Stromal cell of bone marrow (primary cell): ENCODE data around the gene NOL4L.
A peak's percentile ranks its signal among the peaks of the same experiment; 100 is the strongest.

Source experiments
- DNase-seq: peaks from one replicate; pipeline ENCODE4 v3.0.0-alpha.2; 2012; ENCODE audit warnings: low read depth

The NOL4L gene

GRCh38 chr20:32483351-32484224, 101.5 kb downstream of the NOL4L start:
- no peak for DNase-seq

GRCh38 chr20:32482442-32483261, 102.5 kb downstream of the NOL4L start:
- DNase-seq, result no peak

- DNase-seq, result no peak
Observed at GRCh38 chr20:32482143-32482441, 103.0 kb downstream of the NOL4L start.

DNA sequence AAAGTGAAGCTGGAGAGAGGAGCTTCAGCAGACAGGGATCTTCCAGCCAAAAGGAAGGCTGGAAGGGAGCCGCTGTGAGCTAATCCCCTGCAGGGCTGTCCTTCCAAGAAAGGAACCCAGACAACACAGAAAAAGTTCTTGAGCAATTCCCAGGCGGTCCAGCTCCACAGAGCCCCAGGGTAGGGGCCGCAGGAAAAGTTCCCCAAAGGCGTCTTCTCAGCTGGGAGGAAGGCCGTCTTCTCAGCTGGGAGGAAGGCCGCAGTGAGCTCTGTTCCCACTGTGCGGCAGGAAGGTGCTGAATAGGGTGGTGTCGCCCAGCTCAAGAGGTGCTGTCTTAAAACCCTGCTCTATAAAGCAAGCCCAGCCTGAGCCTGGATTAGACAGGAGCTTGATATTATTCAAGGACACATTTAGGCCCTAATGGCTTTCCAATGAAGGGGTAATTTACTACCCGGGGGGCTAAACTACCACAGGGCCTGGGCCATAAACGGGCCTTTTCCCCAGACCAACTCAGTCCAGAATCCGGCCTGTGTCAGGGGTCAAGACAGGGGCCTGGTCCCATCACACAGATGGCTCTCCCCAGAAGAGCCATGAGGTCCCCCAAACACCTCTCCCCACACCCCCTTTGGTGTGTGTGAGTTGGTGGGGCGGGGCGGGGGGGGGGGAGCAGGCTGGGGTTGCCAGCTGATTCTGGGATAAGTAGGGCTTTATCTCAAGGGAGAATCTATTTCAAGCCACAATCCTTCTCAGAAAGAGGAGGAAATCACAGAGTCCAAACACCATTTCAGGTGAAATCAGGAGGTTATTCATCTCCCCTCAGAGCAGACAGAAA, 103.6 kb downstream of the NOL4L start:
- no peak for DNase-seq

- no peak for DNase-seq
Observed at GRCh38 chr20:32480371-32481241, 104.5 kb downstream of the NOL4L start.

DNA sequence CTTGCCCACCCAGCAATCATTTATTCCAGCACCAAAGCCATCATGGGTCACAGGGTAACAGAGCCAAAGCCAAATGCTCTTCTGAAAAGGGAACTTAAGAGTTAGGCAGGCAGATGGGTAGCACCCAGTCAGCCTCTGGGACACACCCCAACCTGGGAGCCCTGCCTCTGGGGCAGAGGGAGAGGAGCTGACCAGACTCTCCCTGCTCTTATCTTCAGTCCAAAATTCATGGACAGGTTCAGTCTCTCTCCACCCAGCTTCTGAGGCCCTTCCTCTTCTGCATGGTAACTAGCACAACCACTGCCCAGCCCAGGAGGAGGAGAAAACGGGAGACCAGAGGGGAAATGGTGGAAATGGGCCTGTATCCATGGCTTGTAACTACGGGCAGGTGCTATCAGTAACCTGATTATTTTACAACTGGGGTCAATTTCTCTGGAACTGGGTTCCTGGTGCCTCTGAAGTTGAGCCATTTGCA, 105.4 kb downstream of the NOL4L start:
- DNase-seq, result no peak

GRCh38 chr20:32479012-32479411, 106.1 kb downstream of the NOL4L start:
- DNase-seq, result no peak

DNA sequence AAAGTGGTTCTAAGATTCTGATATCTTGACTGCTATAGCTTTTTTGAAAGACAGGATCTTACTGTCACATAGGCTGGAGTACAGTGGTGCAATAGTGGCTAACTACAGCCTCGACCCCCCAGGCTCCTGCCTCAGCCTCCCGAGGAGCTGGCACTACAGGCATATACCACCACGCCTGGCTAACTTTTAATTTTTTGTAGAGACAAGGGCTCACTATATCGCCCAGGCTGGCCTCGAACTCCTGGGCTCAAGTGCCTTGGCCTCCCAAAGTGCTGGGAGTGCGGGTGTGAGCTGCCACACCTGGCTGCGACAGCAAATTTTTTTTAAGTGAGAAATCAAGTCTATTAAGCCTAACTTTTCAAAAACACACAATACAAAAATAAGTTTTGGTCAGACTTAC, 106.6 kb downstream of the NOL4L start:
- DNase-seq, result no peak

DNA sequence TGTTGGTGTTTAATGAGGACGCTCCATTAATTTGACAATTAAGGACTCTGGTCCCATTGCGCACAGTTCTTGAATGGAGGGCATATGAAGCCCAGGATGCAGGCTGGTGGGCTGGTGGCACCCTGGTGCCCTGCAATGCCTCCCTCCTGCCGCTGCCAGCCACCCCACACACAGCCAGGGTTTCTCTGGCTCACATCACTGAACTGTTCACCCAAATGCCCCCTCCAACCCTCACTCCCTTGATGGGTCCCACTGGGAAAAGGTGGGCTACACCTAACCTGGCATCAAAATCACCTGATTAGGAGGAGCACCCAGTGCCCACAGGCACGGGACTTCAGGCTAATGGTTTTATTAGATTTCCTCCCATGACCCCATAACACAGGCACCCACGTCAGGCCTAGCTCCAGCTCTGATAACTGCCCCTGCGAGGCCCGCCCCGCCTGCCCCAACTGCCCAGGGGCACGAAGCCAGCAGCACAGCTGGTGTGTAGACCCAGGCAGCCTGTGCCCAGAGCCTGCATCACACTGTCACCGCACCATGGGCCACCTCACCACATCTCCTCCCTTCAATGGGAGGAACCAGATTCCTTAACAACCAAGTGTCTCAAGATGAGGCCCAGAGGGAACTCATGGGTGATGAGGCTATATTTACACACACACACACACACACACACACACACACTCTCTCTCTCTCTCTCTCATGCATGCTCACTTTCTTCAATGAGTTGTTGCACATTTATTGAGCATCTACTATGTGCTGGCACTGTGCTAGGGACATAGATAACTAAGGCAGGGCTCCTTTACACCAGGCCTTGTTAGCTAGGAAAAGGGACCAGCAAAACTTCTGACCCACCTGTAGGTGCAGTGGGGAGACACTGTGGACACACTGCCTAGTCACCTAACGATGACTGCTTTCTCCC, 107.3 kb downstream of the NOL4L start:
- no peak for DNase-seq

DNA sequence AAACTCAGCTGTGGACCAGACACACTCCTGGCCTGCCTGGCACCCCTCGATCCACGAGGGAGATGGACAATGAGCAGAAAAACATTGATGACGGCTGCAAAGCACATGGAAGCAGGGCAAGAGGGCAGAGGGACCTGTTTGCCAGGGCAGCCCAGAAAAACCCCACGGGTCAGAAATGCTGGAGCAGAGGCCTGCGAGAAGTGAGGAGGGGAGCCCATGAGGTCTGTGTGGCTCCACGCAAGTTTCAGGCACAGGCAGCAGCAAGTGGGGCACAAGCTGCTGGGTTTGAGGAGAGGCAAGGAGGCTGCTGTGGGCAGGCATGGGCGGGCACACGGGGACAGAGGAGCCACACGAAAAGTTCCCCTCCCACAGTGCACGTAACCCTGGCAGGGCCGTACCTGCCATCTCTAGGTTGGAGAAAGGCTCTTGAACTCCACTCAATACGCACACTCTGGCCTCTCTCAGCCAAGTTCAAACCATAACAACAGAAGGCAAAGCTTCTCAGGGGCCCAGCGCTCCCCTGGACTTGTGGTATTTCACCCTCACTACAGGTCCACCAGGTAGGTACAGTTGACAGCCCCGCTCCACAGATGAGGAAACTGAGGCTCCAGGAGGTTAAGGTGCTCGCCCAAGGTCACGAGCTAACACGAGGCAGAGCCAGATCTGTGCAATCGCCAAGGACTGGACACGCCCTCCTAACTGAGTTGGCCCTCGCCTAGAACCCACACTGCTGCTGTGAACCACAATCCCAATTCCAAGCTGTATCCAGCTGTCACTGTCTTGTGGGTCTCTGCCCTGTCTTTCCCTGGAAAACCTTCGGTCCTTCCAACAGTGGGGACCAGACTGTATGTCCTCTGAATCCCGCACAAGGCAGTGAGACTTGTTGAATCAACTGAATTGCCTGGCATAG, 108.2 kb downstream of the NOL4L start:
- no peak for DNase-seq

GRCh38 chr20:32474967-32475811, 109.9 kb downstream of the NOL4L start:
- peak; percentile 88 for DNase-seq

GRCh38 chr20:32474717-32474966, 110.5 kb downstream of the NOL4L start:
- DNase-seq, result no peak

- DNase-seq, result no peak
Observed at GRCh38 chr20:32474009-32474716, 111.0 kb downstream of the NOL4L start.

GRCh38 chr20:32473231-32474008, 111.7 kb downstream of the NOL4L start:
- DNase-seq, result no peak

- no peak for DNase-seq
Observed at GRCh38 chr20:32472581-32473207, 112.4 kb downstream of the NOL4L start.

DNA sequence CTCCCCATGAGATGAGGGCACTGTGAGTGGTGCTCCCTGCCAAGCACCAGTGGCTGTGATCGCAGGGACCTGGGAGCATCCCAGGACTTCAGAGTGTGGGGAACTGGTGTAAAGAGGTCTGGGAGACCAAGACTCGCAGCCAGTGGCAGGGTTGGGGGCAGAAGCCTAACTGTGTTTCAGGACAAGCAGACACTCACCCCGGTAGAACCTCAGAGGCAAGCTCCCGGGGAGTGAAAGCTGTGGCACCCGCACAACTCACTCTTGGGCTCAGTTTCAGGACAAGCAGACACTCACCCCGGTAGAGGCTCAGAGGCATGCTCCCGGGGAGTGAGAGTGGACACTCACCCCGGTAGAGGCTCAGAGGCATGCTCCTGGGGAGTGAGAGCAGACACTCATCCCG, 114.2 kb downstream of the NOL4L start:
- DNase-seq, result no peak
